NCI-H460 (cell line): ENCODE data around the gene LCTL. TPM values are rescaled to one million over a fixed set of nuclear protein-coding genes. Genes with fewer than 3 reads are reported as not detected.
"Not testable (repeated sequence)": the region's sequence is repeated elsewhere in the genome, so short reads cannot be mapped to it uniquely, and the experiment has no call there.

Experiments
- DNase-seq: peaks from one replicate; pipeline ENCODE4 v3.0.0-alpha.2; 2016; ENCODE audit warnings: low read depth; ENCODE audit errors: extremely low read depth
- total RNA-seq: library from RNA; depleted of rRNA; stranded (reverse); fragments of >200 nt; shearing (Covaris generic); gene quantifications from 2 replicates; pipeline ENCODE4 v1.2.3, GENCODE V29; 2014

Gene LCTL
- total RNA-seq, 1 experiment from 2014 or later: not detected

GRCh38 chr15:66592505-66593218, 26.9 kb upstream of the LCTL start:
- DNase-seq: no peak

- DNase-seq: no peak
These were observed 25.6 kb upstream of the LCTL start for GRCh38 chr15:66591322-66591862.

GRCh38 chr15:66590435-66590834, 24.6 kb upstream of the LCTL start:
- DNase-seq: no peak

- DNase-seq: not testable (repeated sequence)
These were observed 23.6 kb upstream of the LCTL start for GRCh38 chr15:66589429-66589828.

- DNase-seq: no peak
These were observed 23.2 kb upstream of the LCTL start for GRCh38 chr15:66588971-66589370.

- no peak for DNase-seq
These were observed 22.7 kb upstream of the LCTL start for GRCh38 chr15:66588537-66588936.

GRCh38 chr15:66587749-66588148, 22.0 kb upstream of the LCTL start:
- DNase-seq: no peak

GRCh38 chr15:66587020-66587419, 21.2 kb upstream of the LCTL start:
- DNase-seq: no peak

GRCh38 chr15:66586155-66586976, 20.6 kb upstream of the LCTL start:
- DNase-seq: no peak

GRCh38 chr15:66581972-66582537, 16.3 kb upstream of the LCTL start:
- no peak for DNase-seq

- no peak for DNase-seq
These were observed 14.8 kb upstream of the LCTL start for GRCh38 chr15:66580643-66581042.

GRCh38 chr15:66578286-66578875, 12.6 kb upstream of the LCTL start:
- DNase-seq: no peak

- no peak for DNase-seq
These were observed 8.8 kb upstream of the LCTL start for GRCh38 chr15:66574596-66574950.

- no peak for DNase-seq
These were observed 8.2 kb upstream of the LCTL start for GRCh38 chr15:66573719-66574595.

- no peak for DNase-seq
These were observed 7.5 kb upstream of the LCTL start for GRCh38 chr15:66573348-66573718.

- no peak for DNase-seq
These were observed 6.3 kb upstream of the LCTL start for GRCh38 chr15:66572146-66572545.

GRCh38 chr15:66570842-66571478, 5.2 kb upstream of the LCTL start:
- DNase-seq: no peak

- no peak for DNase-seq
These were observed 4.5 kb upstream of the LCTL start for GRCh38 chr15:66570327-66570726.

- no peak for DNase-seq
These were observed 3.8 kb upstream of the LCTL start for GRCh38 chr15:66569461-66570137.
